Choroid plexus epithelial cell (primary cell): Measurements from ENCODE around the gene ZNF189.

Experiments used
- DNase-seq: peaks from one replicate; pipeline ENCODE4 v3.0.0-alpha.2; 2010; ENCODE audit warnings: low read depth
- H3K4me3 ChIP-seq: 2 replicates; pipeline ENCODE4 v1.5.1; 2011; ENCODE audit warnings: low read depth, mild to moderate bottlenecking, control low read depth, low read length, moderate library complexity
- CTCF ChIP-seq: conservative IDR thresholded peaks from 2 replicates; pipeline ENCODE4 v1.5.1; 2011; ENCODE audit warnings: low read depth, mild to moderate bottlenecking, control low read depth, inconsistent platforms, low read length, moderate library complexity

The ZNF189 gene

GRCh38 chr9:101393135-101393534 lies 5.5 kb upstream of the ZNF189 start:
- no peak overlapping the region for H3K4me3 ChIP-seq
- TF ChIP-seq CTCF = no peak
- no peak for DNase-seq

GRCh38 chr9:101394687-101395086 lies 4.0 kb upstream of the ZNF189 start:
- TF ChIP-seq CTCF = no peak
- no peak overlapping the region for H3K4me3 ChIP-seq
- DNase-seq = no peak

GRCh38 chr9:101397746-101398067 lies 944 bp upstream of the ZNF189 start:
- H3K4me3 ChIP-seq = peak overlapping the region; percentile 86
- DNase-seq = no peak
- TF ChIP-seq CTCF = no peak

GRCh38 chr9:101398930-101399642 lies 435 bp downstream of the ZNF189 start:
- peak; percentile 20 for DNase-seq
- no peak for TF ChIP-seq CTCF
- H3K4me3 ChIP-seq = peak overlapping the region; percentile 78

- DNase-seq = no peak
- no peak for TF ChIP-seq CTCF
- H3K4me3 ChIP-seq = peak overlapping the region; percentile 78
Measured at GRCh38 chr9:101399643-101399970, 956 bp downstream of the ZNF189 start.

- TF ChIP-seq CTCF = no peak
- DNase-seq = peak; percentile 46
- H3K4me3 ChIP-seq = peak overlapping the region; percentile 78
Measured at GRCh38 chr9:101400120-101400519, 1.5 kb downstream of the ZNF189 start.

GRCh38 chr9:101403516-101404285 lies 5.0 kb downstream of the ZNF189 start:
- TF ChIP-seq CTCF = no peak
- no peak overlapping the region for H3K4me3 ChIP-seq
- DNase-seq = no peak
